Fibroblast of lung (primary cell): ENCODE measurements around the gene TMX4.

Source experiments
- EZH2 ChIP-seq: IDR thresholded peaks from 2 replicates; pipeline ENCODE4 v1.5.1; 2012; ENCODE audit warnings: low read length, control low read depth, mild to moderate bottlenecking; ENCODE audit errors: missing control alignments
- TF ChIP-seq, protein P1 (sequence below), 2 donors: IDR thresholded peaks in 1 of 2; conservative IDR thresholded peaks in 1 of 2; 1 replicate in 1 of 2; 2 replicates in 1 of 2; pipeline ENCODE4 v1.5.1; 2011 to 2012; ENCODE audit warnings: low read length in 2 of 2, control low read depth in 1 of 2, inconsistent platforms in 1 of 2, low read depth in 1 of 2, mild to moderate bottlenecking in 1 of 2

DNA sequence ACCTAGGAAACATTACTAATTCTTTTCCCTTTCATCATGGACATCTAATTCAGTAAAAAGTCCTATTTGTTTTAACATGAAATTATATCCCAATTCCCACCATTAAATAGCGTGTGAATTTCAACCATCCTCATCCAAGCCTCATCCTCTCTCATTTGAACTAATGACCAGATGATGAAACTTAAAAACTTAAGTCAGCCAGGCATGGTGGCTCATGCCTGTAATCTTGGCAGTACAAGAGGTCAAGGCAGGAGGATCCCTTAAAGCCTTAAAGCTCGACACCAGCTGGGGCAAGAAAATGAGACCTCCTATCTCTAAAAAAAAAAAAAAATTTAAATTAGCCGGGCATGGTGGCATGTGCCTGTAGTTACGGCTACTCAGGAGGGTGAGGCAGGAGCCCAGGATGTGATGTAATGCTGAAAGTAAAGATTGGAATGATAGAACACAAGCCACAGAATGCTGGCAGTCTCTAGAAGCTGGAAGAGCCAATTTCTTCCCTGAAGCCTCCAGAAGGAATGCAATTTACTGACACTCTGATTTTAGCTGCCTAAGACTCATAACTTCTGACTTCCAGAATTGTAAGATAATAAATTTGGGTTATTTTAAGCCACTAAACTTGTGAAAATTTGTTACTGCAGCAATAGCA, 52.2 kb downstream of the TMX4 start:
- TF ChIP-seq, protein P1, sequence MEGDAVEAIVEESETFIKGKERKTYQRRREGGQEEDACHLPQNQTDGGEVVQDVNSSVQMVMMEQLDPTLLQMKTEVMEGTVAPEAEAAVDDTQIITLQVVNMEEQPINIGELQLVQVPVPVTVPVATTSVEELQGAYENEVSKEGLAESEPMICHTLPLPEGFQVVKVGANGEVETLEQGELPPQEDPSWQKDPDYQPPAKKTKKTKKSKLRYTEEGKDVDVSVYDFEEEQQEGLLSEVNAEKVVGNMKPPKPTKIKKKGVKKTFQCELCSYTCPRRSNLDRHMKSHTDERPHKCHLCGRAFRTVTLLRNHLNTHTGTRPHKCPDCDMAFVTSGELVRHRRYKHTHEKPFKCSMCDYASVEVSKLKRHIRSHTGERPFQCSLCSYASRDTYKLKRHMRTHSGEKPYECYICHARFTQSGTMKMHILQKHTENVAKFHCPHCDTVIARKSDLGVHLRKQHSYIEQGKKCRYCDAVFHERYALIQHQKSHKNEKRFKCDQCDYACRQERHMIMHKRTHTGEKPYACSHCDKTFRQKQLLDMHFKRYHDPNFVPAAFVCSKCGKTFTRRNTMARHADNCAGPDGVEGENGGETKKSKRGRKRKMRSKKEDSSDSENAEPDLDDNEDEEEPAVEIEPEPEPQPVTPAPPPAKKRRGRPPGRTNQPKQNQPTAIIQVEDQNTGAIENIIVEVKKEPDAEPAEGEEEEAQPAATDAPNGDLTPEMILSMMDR (conservative IDR thresholded peaks at IDR 0.05 in 1 of 2, IDR thresholded peaks at IDR 0.05 in 1 of 2; ENCODE audit: low read depth in 1 of 2, low read length in 2 of 2) = no peak
- no peak for TF ChIP-seq EZH2
